ENCODE data around the gene MAL.
"Not testable (repeated sequence)": the region's sequence is repeated elsewhere in the genome, so short reads cannot be mapped to it uniquely, and the experiment has no call there.

MAL gene

GRCh38 chr2:95034818-95035217, 9.3 kb downstream of the MAL start:
- H3K4me3 ChIP-seq (ENCODE audit: control insufficient read depth, low read depth, low read length): no peak overlapping the region
- no peak for DNase-seq (ENCODE audit: low read depth)
- TF ChIP-seq CTCF (conservative IDR thresholded peaks at IDR 0.05; ENCODE audit: control insufficient read depth, insufficient read depth, low read depth, low read length): no peak

GRCh38 chr2:95036596-95037383, 11.3 kb downstream of the MAL start:
- DNase-seq (ENCODE audit: low read depth): no peak
- H3K4me3 ChIP-seq (ENCODE audit: control insufficient read depth, low read depth, low read length): no peak overlapping the region
- TF ChIP-seq CTCF (conservative IDR thresholded peaks at IDR 0.05; ENCODE audit: control insufficient read depth, insufficient read depth, low read depth, low read length): no peak

GRCh38 chr2:95037384-95037839, 11.9 kb downstream of the MAL start:
- no peak overlapping the region for H3K4me3 ChIP-seq (ENCODE audit: control insufficient read depth, low read depth, low read length)
- no peak for TF ChIP-seq CTCF (conservative IDR thresholded peaks at IDR 0.05; ENCODE audit: control insufficient read depth, insufficient read depth, low read depth, low read length)
- DNase-seq (ENCODE audit: low read depth): no peak

GRCh38 chr2:95037841-95038585, 12.5 kb downstream of the MAL start:
- not testable (repeated sequence) for H3K4me3 ChIP-seq (ENCODE audit: control insufficient read depth, low read depth, low read length); DNase-seq (ENCODE audit: low read depth)

GRCh38 chr2:95038635-95039298, 13.3 kb downstream of the MAL start:
- no peak for TF ChIP-seq CTCF (conservative IDR thresholded peaks at IDR 0.05; ENCODE audit: control insufficient read depth, insufficient read depth, low read depth, low read length)
- no peak overlapping the region for H3K4me3 ChIP-seq (ENCODE audit: control insufficient read depth, low read depth, low read length)
- DNase-seq (ENCODE audit: low read depth): no peak

GRCh38 chr2:95039363-95039762, 13.9 kb downstream of the MAL start:
- no peak for DNase-seq (ENCODE audit: low read depth)
- TF ChIP-seq CTCF (conservative IDR thresholded peaks at IDR 0.05; ENCODE audit: control insufficient read depth, insufficient read depth, low read depth, low read length): no peak
- no peak overlapping the region for H3K4me3 ChIP-seq (ENCODE audit: control insufficient read depth, low read depth, low read length)

- H3K4me3 ChIP-seq (ENCODE audit: control insufficient read depth, low read depth, low read length): no peak overlapping the region
- DNase-seq (ENCODE audit: low read depth): no peak
- TF ChIP-seq CTCF (conservative IDR thresholded peaks at IDR 0.05; ENCODE audit: control insufficient read depth, insufficient read depth, low read depth, low read length): no peak
Observed at GRCh38 chr2:95039978-95040377, 14.5 kb downstream of the MAL start.

Data from fibroblast of mammary gland (primary cell).